HG02870 (cell line): ENCODE results near the gene ZNF516.

ENCODE experiments used
- ATAC-seq: cut with Tn5 transposase; IDR thresholded peaks from one replicate; pipeline ENCODE4 v1.9.1; 2021; ENCODE audit warnings: mild to moderate bottlenecking, moderate library complexity; ENCODE audit not compliant: unreplicated experiment

Gene ZNF516

DNA sequence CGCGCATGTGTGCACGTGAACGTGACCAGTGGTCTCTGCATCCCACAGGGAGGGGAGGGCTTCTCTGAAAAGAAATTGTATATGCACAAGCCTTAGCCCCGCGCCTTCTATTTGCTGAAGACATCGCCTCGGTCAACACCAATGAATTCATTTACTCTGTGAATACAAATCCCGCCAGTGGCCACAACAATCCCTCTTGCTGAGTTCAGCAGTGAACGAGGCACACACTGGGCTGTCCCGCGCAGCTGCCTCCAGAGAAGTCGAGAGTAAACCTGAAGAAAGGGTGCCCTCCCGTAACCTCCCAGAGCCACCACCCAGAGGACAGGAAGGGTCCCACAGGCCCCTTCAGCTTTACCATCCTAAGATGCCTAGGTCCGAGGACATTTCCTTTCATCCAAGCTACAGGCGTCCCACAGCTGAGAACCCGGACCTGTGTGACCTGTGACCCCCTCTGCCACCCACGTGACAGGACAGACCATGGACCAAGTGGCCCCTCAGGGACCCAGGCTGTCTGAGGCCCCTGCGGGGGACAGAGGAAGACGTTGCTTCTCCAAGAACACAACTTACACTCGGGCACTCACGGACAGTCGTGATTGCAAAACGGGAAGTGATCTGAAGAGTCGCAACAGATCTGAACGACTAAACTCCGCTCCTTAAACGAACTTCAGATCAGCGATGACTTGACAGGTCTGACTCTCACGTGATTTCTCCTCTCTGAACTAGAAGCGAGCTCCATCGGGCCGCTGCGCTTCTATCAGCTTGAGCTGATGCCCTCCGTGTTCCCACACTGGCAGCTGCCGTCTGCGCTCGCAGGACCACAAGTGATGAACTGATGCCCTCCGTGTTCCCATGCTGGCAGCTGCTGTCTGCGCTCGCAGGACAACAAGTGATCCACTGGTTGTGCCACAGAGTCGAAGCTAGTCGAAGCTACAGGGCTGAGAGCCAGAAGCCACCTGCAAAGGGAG, 92.7 kb downstream of the ZNF516 start:
- no peak for ATAC-seq

DNA sequence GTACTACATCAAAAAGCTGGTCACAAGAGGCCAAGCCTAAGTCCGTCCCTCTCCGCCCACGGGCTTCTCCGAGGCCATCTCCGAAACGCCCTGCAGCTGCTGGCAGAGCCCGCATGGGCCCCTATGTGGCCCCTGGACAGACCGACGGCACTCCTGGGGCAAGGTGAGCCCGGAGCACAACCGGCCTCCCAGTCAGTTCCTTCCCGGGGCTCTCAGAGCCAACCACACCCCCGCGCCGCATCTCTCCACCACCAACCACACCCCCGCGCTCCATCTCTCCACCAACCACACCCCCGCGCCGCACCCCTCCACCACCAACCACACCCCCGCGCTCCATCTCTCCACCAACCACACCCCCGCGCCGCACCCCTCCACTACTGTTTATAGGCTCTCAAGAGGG, 93.5 kb downstream of the ZNF516 start:
- ATAC-seq: no peak

DNA sequence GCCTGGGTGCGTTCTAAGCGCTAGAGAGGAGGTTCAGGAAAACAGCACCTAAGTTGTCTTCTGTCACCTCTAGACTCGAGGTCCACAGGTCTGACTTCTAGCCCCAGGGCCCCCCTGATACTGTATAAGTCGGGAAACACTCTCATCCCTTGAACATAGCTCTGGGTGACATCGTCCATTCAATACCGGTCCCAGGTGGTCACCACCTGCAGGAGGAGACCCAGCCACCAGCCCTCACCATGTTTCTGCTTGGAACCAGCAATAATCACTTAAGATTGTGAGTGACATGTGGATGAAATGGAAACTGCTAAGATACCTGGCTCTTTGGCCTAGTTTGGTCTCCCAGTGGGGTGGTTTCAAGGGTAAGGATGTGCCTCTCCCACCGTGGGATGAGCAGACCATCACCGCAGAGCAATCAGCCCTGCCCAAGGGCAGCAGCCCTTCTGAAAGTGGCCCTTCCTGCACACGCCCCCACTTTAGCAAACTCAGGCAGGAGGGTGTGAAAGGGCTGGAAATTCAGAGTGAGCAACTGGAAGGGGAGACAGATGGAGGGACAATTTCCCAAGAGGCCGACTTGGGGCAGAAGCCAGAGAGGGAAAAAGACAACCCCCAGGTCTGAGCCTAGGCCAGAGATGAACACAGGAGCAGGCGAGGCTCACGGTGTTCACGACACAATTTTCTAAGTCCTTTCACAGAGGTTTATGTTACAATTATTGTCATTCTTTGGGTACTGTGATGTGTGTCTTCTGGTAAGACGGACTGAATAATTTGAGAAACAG, 95.2 kb downstream of the ZNF516 start:
- no peak for ATAC-seq

- peak; percentile 92 for ATAC-seq
These were observed 96.0 kb downstream of the ZNF516 start for GRCh38 chr18:76398896-76399612.

DNA sequence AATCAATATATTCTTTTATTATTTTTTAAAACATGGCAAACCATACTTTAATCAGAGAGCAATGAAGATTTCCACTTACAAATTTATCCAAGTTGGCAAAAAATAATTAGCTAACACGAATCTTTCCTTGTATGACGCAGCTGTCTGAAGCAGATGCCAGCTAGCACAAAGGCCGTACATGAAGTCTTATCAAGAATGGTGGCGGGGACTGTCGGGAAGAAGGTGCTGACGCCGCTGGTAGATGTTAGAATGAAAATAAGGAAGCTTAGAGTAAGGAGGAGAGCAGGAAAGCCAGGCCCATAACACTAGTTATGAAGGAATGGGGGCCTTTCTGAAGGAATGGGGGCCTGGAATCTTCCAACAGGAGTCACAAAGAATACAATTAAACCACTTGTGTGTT, 96.7 kb downstream of the ZNF516 start:
- no peak for ATAC-seq

DNA sequence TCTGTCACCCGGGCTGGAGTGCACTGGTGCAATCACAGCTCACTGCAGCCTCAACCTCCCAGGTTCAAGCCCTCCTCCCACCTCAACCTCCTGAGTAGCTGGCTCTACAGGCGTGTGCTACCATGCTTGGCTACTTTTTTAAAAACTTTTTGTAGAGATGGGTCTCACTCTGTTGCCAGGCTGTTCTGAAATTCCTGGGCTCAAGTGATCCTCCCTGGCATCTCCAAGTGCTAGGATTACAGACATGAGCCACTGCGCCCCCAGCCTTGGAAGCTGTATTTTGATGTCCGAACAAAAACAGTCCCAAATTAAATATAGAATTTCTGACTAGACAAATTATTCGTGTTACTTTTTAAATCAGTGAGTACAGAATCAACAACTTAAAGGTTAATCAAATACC, 97.4 kb downstream of the ZNF516 start:
- no peak for ATAC-seq

DNA sequence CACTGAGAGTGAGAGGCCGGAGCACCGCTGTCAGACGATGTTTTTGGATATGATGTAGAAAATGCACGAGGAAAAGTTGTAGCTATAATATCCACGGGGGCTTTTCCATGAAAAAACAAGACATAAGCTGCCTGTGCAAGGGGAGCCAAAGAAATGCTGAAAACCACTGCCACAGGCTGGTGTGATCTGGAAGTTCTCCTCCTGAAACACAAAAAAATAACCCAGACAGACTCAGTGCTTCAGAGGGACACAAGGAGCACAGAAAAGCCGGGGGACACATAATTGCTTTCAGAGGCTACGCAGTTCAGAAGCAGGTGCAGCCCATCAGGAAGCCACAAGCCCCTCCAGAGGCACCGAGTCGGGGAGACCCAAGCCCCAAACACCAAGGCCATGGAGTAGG, 98.2 kb downstream of the ZNF516 start:
- ATAC-seq: no peak

DNA sequence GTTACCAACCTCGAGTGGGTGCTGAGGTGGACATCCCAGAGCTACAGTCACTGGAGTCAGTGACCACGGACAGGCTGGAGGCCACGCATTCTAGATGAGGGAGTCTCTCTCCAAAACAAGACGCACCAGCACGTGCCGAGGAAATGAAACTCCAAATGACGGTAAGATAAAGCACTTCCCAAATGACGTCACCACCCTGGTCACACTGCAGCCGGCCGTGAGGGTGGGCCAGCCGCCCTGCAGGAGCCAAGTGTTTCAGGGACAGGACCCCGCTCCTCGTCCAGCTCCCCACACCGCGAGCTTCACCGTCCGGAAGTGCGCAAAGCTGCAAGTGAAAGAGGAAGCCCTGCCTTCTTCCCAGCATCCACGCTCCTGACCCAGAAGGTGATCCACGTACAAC, 99.4 kb downstream of the ZNF516 start:
- ATAC-seq: no peak

DNA sequence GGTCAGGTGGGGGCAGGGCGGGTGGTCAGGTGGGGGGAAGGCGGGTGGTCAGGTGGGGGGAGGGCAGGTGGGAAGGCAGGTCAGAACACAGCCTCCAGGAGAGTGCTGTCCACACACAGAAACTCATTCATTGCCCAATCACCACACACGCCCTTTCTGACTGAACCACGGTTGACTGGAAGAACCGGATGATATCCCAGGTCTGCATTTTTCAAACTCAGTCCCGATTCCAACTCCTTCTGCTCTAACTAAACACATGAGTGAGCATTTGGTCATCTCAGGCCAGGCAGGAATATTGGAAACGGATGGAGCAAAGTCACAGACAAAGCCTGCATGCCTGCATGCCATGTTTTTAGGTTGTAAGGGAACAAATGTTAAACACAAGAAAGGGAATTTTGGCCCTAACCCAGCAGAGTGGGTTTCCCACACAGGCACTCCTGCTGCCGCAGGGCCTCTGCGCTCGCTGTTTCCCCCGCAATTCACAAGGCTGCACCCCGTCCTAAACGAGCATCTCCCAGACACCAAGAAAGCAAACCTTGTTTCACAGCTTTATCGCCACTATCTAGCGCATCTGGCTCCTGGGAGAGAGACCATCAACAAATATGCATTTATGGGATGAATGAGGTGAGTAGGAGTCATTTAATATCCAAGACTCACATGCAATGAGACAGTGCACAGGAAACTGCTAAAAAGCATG, 100.1 kb downstream of the ZNF516 start:
- no peak for ATAC-seq

- ATAC-seq: no peak
These were observed 102.7 kb downstream of the ZNF516 start for GRCh38 chr18:76392349-76392748.

- ATAC-seq: no peak
These were observed 103.3 kb downstream of the ZNF516 start for GRCh38 chr18:76391746-76392145.

GRCh38 chr18:76391038-76391437, 104.0 kb downstream of the ZNF516 start:
- no peak for ATAC-seq

DNA sequence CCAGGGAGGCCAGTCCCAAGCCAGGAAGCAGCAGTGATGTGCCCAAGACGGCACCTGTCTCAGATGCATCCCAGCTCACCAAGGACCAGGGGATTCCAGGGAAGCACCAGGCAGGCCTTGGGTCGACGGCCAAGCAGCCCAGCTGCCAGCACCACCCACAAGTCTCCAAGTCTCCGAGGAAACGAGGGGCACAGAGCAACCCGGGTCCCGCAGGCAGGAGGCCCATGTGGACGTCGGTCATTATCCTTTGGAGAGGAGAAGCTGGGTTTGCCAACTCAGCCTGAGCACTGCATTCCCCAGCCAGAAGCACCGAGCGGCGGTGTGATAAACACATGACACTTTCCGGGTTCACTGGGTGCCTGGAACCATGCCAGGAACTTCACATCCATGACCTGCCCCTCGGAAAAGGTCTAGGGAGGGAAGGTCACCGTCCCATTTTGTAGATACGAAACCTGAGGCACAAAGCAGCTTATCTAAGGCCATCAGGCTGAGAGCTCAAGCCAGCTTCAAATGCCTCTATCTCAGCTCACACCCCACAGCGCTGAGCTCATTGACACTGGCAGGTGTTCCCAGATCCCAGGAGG, 104.5 kb downstream of the ZNF516 start:
- ATAC-seq: no peak

DNA sequence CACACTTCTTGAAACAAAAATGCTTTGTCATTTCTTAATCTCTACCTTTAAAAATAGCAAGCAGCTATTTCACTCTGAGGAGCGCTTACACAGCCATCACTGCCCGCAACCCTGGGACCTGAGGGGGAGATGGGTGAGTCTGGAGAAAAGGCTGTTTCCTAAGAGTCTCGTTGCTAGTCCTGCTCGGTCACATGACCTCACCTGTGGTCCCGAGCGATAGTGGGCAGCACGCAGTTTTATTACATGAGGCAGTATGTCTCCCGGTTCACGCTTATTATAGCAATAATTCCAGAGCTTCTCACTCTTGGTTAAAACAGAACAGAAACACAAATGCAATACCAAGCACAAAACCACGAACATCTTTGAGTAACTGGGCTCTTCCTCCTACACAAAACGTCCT, 105.3 kb downstream of the ZNF516 start:
- peak; percentile 42 for ATAC-seq

DNA sequence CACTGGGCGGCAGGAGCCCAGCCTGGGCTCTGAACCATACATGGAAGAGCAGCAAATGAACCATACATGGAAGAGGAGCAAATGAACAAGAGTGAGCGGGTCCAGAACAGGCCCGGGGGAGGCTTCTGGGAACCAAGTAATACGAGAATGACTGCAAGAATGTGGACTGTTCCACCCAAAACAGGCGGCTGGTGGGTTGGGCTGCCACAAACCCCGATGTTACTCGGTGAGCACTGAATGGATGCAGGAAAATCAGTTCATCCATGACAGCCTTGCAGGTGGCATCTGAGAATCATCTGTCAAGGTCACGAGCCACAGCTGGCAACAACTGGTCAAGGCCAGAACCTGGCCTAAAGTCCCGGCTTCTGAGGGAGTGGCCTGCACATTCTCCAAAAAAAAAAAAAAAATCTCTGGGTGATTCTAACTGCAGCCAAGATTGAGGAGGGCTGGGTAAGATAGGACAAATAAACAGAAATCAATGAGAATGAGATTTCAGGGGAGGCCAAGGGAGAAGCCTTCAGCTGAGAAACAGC, 106.1 kb downstream of the ZNF516 start:
- no peak for ATAC-seq

DNA sequence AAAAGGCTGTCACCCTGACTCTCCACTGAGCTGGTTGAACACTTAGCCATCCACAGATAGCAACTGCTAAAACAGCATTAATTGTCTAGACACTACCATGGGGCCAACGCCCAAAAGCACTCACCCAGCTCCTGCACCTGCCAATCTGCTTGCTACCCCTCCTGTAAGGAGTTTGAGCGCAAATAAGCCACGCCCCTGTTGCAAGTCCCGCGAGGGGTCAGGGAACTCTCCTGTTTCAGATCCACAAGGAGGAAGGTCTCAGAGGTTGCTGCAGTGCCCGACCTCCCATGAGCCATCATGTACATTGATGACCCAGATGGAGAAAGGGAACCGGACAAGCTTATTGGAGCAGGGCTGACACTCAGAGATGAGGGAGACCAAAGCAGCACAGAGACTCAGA, 106.8 kb downstream of the ZNF516 start:
- no peak for ATAC-seq

DNA sequence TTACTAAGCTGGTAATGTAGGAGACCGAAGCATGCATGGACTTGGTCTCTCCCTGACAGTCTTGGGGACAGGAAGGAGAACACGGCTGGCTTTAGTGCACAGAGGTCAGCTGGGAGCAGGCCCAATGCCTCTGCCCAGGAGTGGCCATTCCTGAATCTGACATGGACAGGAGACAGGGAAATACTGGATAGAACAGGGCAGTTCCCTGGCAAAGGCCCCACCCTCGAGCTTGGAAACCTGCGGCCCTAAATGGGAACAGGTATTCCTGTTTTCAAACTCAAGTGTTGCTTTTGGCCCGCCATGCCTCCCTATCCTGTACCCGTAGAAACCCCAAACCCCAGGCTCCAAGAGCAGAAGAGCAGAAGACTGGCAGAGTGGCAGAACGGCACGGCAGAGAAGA, 107.4 kb downstream of the ZNF516 start:
- no peak for ATAC-seq

- ATAC-seq: no peak
These were observed 108.2 kb downstream of the ZNF516 start for GRCh38 chr18:76386886-76387285.

GRCh38 chr18:76386071-76386470, 109.0 kb downstream of the ZNF516 start:
- ATAC-seq: no peak

DNA sequence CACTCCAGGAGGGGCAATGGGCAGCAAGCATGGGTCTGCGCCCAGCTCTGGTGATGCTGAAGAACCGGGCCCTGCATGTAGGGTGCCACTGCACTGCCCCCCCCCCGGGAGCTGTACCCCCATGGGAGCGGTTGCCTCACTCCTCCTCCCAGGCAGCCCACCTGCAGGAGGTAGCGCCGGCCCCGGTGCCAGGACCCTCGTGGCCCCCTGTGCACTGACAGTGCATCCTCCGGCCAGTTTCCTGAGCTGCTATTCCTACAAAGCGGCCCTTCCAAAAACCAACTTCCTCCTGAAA, 109.4 kb downstream of the ZNF516 start:
- ATAC-seq: no peak
